Measurements from ENCODE around the gene LAMA5.

Gene LAMA5

GRCh38 chr20:62293111-62293784 lies 73.9 kb downstream of the LAMA5 start:
- no peak for DNase-seq (ENCODE audit: low read depth in 1 of 2, low spot score in 1 of 2)

- DNase-seq (ENCODE audit: low read depth in 1 of 2, low spot score in 1 of 2): no peak
Observed at GRCh38 chr20:62292108-62292507, 75.0 kb downstream of the LAMA5 start.

GRCh38 chr20:62291251-62292066 lies 75.7 kb downstream of the LAMA5 start:
- no peak for DNase-seq (ENCODE audit: low read depth in 1 of 2, low spot score in 1 of 2)

- DNase-seq (ENCODE audit: low read depth in 1 of 2, low spot score in 1 of 2): no peak
Observed at GRCh38 chr20:62289898-62290297, 77.2 kb downstream of the LAMA5 start.

- no peak for DNase-seq (ENCODE audit: low read depth in 1 of 2, low spot score in 1 of 2)
Observed at GRCh38 chr20:62289131-62289530, 78.0 kb downstream of the LAMA5 start.

GRCh38 chr20:62288535-62289105 lies 78.5 kb downstream of the LAMA5 start:
- no peak for DNase-seq (ENCODE audit: low read depth in 1 of 2, low spot score in 1 of 2)

GRCh38 chr20:62287759-62288534 lies 79.2 kb downstream of the LAMA5 start:
- DNase-seq (ENCODE audit: low read depth in 1 of 2, low spot score in 1 of 2): no peak

- DNase-seq (ENCODE audit: low read depth in 1 of 2, low spot score in 1 of 2): no peak
Observed at GRCh38 chr20:62287129-62287528, 80.0 kb downstream of the LAMA5 start.

GRCh38 chr20:62286493-62287064 lies 80.5 kb downstream of the LAMA5 start:
- DNase-seq (ENCODE audit: low read depth in 1 of 2, low spot score in 1 of 2): no peak

- DNase-seq (ENCODE audit: low read depth in 1 of 2, low spot score in 1 of 2): no peak
Observed at GRCh38 chr20:62285722-62286121, 81.4 kb downstream of the LAMA5 start.

- no peak for DNase-seq (ENCODE audit: low read depth in 1 of 2, low spot score in 1 of 2)
Observed at GRCh38 chr20:62285151-62285550, 82.0 kb downstream of the LAMA5 start.

- DNase-seq (ENCODE audit: low read depth in 1 of 2, low spot score in 1 of 2): no peak
Observed at GRCh38 chr20:62284448-62284847, 82.7 kb downstream of the LAMA5 start.

- DNase-seq (ENCODE audit: low read depth in 1 of 2, low spot score in 1 of 2): no peak
Observed at GRCh38 chr20:62282877-62283503, 84.1 kb downstream of the LAMA5 start.

GRCh38 chr20:62282103-62282502 lies 85.0 kb downstream of the LAMA5 start:
- no peak for DNase-seq (ENCODE audit: low read depth in 1 of 2, low spot score in 1 of 2)

GRCh38 chr20:62281161-62281933 lies 85.8 kb downstream of the LAMA5 start:
- DNase-seq (ENCODE audit: low read depth in 1 of 2, low spot score in 1 of 2): no peak

GRCh38 chr20:62280303-62280702 lies 86.8 kb downstream of the LAMA5 start:
- no peak for DNase-seq (ENCODE audit: low read depth in 1 of 2, low spot score in 1 of 2)

- DNase-seq (ENCODE audit: low read depth in 1 of 2, low spot score in 1 of 2): no peak
Observed at GRCh38 chr20:62277253-62277652, 89.9 kb downstream of the LAMA5 start.

- no peak for DNase-seq (ENCODE audit: low read depth in 1 of 2, low spot score in 1 of 2)
Observed at GRCh38 chr20:62276439-62276838, 90.7 kb downstream of the LAMA5 start.

- no peak for DNase-seq (ENCODE audit: low read depth in 1 of 2, low spot score in 1 of 2)
Observed at GRCh38 chr20:62275219-62275618, 91.9 kb downstream of the LAMA5 start.
